GM10847 (cell line): ENCODE results near the gene CCNE1.

Experiments used
- POLR2A ChIP-seq: IDR thresholded peaks from 2 replicates; pipeline ENCODE4 v1.6.1; 2011; ENCODE audit not compliant: insufficient read length; ENCODE audit errors: extremely low read depth

Gene CCNE1

DNA sequence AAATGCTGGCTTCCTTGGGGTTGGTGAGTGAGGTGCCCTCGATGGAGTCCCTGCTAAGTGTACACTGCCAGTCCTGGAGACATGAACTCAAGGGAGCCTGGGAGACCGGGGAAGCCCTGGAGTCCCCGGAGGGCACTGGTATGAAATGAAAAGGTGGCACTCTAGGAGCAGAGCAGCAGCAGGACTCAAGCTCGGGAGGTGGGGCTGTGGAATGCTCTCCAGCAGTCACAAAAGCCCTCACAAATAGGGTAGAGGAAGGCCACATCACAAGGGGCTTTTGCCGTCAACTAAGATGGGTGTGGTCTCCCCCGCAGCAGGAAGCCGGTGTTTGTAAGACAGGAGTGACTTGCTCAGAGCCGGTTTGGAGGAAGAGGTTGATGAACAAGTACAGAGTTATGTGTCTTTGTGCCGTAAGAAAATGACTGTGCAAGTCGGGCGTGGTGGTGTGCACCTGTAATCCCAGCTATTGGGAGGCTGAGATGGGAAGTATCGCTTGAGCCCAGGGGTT, 19.3 kb downstream of the CCNE1 start:
- no peak for TF ChIP-seq POLR2A

DNA sequence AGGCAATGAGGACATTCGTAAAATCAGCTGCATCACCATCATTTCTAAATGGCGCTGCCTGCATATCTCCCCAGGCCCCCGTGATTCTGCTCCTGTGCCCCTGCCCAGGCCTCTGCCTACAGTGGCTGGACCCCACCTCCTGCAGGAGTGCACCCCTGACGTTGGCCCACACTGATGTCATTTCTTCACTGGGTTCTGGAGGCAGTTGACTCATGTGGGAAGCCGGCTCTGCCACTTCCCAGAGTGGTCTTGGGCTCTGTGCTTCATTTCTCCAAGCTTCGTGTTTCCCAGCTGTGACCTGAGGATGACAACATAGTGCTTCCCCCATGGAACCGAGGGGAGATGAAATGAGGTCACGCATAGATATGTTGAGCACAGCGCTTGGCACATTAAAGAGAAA, 19.9 kb downstream of the CCNE1 start:
- no peak for TF ChIP-seq POLR2A

DNA sequence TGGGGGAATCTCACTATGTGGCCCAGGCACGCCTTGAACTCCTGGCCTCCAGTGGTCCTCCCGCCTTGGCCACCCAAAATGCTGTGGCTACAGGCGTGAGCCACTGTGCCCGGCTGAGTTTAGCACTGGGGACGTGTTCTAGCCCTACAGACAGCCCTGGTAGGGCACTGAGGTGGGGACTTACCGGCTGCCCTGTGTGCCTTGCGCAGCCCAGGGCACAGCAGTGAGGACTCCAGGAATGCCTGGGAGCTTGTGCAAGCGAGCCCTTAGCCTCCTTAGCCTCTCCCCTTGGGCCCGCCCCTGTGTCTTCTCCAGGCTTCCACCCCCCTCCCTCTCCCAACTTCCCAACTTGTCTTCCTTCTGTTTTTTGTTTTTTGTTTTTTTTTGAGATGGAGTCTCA, 21.0 kb downstream of the CCNE1 start:
- no peak for TF ChIP-seq POLR2A

DNA sequence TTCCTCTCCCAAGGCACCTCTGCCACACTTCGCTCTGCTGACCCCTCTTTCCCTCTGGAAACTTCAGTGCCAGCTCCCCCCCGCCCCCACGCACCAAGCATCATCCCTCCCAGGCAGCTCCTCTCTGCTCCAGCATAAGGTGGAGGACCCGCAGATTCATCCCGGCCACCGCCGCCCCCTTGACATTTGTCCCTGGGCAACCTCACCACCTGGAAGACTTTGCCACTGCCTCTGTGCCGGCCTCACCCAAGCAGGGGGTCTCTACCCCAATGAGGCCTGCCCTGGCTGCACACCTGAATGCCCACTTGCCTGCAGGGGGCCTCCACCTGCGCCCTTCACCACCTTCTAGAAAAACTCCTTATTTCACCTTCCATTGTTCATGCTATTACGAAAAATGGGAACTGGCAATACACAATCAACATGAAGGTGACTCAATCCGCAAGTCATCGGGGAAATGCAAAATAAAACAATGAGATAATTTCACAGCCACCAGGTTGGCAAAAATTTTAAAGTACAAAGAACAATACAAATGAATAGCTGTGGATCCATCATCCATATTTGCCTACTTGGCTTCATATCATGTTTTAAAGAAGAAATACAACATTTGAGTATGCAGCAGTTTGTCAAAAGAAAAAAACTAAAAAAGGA, 21.9 kb downstream of the CCNE1 start:
- TF ChIP-seq POLR2A: no peak

DNA sequence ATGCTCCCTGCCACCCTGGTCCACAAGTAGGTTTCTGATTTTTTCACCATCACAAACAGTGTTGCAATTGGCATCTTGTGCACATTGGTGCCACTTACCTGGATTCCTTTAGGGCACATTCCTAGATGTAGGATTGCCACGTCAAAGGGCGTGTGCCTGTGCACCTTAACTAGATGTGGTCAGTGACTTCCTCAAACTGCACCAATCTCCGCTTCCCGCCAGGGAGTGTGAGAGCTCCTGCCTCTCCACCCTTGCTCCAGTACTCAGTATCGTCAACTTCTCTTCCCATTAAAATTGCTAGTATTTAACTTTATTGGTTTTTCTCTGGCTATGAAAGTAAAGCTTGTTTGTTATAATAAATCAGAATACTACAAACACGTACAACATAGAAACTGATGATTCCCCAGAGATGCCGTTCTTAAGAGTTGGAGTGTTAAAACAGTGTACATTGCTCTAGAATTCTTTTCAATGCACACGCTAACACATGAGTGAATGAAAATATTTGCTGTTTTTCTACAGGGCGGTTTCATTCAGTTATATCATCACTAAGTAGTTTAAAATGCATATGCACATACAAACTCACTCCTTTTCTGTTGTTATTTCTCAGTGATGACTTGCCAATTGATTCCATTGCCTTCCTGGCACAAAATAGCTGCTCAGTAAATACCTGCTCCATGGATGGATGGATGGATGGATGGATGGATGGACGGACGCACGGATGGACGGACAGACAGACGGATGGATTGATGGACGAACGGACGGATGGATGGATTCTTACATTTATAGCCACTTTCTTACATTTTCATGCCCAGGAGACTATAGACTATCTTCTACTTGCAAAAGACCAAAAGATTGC, 23.4 kb downstream of the CCNE1 start:
- TF ChIP-seq POLR2A: no peak

DNA sequence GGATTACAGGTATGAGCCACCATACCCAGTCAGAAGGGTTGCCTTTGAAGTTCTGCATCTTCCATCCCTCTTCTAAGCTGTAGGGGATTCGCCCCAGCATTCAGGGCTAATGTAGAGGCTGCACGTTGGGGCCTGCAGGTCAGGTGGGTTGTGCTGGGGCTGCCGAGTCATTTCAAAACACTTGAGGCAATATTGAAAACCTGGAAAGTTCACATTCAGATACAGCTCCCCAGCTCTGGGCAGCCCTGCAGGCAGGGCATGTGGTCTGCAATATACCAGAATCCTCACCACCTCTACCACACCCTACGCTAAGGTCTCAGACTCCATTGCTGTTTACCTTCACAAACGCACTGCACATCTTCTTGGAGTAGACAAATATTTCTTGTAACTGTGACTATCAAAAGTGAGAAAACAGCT, 24.6 kb downstream of the CCNE1 start:
- no peak for TF ChIP-seq POLR2A

DNA sequence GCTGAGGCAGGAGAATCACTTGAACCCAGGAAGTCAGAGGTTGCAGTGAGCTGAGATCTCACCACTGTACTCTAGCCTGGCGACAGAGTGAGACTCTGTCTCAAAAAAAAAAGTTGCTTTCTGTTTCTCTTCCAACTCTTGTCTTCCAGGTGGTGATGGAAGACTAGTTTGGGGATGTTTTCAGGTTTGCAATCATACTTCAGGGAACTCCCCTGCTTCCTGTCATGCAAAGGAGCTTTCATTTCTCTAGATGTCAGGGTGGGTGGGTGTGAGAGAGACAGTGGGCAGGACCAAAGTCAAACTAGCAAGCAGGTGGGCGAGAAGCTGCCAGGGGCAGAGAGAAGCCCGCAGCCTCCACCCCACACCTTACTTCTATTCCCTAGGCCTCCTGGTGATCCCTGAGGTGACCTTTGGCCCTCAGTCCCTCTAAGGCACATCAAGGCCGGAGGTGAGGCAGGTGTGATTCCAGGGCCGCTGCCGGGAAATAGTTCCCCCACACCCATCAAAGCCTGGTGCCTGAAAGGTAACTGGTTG, 25.7 kb downstream of the CCNE1 start:
- no peak for TF ChIP-seq POLR2A

DNA sequence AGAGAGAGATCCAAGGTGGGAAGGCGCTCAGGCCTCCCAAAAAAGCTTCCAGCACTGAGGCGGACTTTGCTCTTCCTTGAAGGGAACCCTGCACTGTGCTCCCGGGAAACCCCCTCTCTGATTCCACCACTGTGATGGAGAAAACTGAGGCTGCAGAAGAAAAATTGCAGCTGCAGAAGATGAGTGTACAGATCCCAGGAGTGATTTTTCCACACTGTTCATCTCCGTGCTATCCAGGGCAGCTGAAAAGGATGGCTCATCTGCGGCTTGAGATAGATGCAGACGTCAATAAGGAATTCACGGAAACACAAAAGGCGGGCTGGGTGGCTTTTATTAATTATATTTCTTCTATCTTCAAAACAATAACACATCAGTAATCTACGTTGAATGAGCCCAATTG, 26.2 kb downstream of the CCNE1 start:
- TF ChIP-seq POLR2A: no peak

DNA sequence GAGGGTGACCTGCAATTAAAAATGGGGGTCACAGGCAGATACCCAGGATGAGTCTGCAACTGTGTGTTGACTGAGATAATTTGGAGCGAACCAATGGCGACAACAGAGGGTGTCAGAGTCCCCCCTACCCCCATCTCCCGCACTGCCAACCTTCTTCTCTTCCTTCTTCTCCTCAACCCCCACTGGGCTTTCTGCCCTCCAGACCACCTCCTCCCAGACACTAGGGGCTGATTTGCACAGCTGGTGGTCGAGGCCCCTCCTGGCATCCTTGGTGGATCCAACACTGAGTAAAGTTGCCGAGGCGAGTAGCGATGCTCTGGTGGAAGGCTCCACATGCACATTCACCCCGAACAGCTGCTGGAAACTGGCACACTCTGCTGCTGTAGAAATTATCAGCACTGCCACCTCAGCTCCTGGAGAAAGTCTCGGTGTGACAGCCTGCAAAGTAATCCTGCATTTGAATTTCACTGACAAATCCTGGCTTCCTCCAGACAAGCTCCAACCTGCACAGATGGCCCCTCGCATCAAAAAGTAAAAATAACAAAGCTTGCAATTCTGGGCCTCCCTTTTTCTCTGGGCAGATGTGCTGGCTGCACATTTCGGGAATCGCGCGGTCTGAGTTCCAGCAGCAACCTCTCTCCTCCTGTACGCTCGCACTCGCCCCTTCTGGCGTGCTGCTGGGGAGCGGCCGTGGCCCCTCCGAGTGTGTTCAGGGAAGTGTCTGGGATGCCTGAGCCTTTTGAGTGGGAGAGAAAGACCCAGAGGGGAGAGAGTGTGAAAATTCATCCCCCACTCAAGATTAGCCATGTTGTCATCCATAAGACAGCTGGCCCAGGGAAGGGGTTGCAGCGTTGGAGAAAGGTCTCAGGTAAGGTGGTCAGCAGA, 28.5 kb downstream of the CCNE1 start:
- no peak for TF ChIP-seq POLR2A

DNA sequence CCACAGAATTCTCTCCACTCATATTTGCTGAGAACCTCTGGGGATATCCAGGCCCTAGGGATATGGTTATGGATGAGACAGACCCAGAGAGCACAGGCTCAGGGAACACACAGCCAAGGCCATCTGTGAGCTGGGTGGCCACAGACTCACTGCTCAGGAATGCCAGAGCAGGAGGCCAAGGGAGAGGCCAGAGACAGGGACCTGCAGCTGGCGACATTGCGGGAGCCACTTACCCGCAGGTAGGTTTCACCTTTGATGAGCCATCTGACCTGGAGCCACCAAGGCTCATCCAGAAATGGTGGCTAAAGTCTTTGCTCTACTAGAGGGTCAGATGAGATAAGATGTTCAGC, 29.4 kb downstream of the CCNE1 start:
- TF ChIP-seq POLR2A: no peak

DNA sequence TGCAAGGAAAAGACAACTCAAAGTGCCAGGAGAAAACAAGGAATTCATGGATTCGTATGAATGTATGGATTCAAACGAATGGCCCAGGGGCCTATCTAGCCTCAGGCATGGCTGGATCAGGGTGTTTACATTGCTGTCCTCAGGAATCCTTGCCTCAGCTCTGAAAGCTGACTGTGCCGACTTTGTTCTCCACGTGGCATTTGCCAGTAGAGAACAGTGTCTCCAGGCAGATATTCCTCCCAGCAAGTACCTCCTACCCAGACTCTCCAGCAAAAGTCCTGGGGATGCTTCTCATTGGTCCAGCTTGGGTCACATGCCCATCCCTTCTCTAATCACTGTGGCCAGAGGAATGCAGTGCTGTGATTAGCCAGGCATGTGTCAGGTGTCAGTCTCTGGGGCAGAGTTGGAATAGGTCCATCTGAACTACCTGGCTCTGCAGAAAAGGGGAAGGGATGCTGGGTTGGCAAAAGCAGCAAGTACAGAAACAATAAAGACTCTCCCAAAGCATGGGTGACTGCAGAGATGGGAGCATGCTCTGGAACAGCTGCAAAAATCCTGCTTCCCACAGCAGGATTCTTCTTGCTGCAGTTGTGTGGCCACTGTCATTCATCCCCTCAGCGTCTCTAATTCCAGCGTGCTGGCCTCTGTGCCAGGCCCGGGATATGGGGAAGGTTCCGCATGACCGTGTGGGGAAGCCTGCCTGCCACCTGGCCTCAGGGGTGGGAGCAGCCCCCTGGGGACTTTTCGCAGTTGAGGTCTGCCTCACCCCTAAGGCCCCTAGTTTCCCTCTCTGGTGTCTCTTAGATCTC, 30.0 kb downstream of the CCNE1 start:
- TF ChIP-seq POLR2A: no peak

DNA sequence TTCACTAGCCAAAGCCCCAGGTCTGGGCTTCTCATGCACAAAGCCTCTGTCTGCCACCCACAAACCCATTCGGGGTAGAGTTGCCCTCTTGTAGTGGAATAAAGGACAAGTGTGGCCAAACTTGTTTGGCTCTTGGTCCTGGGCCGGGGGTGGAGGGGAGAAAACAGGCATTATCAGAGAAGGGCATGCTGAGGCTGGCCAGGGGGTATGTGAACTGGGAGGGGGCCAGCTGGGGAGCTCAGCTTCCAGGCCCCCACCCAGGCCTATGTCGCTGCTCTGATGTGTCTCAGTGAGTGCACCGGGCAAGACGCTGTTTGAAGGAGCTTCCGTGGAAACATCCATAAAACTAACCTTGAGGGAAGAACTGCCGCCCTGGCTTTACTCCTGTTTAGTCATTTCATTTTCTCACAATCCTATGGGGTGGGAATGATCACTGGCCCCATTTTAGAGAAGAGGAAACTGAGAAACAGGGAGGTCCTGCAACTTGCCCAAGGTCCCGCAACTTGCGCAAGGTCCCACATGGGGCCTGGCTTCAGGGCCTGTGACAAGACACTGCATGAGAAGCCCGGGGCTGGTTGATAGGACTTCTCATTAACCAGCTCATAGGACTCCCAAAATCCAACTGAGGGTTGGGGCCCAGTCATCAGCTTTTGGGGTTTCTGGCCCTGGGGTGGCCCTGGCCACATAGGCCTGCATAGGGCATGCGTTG, 30.8 kb downstream of the CCNE1 start:
- TF ChIP-seq POLR2A: no peak

DNA sequence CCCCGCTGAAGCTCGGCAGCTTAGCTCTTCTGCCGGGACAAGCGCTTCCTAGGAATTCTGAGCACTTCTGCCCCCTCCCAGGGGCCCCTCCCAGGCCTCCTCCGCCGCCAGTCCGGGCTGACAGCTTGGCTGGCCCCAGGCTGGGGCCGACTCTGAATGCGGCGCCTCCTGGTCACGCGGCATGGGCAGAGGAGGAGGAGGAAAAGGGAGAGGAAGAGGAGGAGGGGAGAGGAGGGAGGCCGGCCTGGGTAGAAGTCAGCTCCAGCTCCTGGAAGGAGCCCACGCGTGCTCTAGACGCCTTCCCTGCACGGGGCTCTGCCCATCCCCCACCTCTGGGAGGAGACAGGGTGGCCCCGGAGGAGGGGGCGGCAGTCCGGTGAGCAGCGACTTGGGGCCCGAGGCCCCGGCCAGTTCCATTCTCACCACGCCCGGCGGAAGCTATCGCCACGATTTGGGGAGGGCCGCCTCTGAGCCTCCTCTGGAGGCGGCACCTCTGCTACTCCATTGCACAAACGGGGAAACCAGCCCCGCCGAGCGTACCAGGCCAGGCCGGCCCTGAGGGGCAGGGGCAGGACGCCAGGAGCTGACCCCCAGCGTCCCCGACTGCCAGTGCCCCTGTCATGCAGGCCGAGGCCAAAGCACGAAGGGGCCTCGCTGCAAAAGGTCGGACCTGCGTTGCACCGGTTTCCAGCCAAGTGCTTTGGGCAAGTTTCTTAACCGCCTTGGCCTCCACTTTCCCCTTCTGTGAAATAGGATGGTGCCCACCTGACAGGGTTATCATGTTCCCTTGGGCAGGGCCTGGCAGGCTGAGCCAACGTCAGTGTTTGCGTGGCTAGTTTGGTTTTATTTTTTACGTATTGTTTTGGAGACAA, 31.6 kb downstream of the CCNE1 start:
- TF ChIP-seq POLR2A: no peak
